Skin of body (tissue), 3 donors: ENCODE data around the gene SRGAP2B. TPM values are rescaled to one million over a fixed set of nuclear protein-coding genes. Genes with fewer than 3 reads are reported as not detected.
"Not testable (repeated sequence)": the region's sequence is repeated elsewhere in the genome, so short reads cannot be mapped to it uniquely, and the experiment has no call there.

Source experiments
- DNase-seq: peaks from one replicate; lab custom pipeline; 2025; lab: John Stamatoyannopoulos, UW
- small RNA-seq: library from RNA; depleted of rRNA; stranded (forward); fragments of <200 nt; gene quantifications from one replicate; pipeline ENCODE3, GENCODE V24; 2014; ENCODE audit warnings: low replicate concordance
- total RNA-seq: library from RNA; depleted of rRNA; stranded (reverse); fragments of >200 nt; gene quantifications from one replicate; pipeline ENCODE4 v1.2.3, GENCODE V29; 2014

Gene SRGAP2B
- total RNA-seq, 1 donor from 2014 or later = 23.8 TPM

- not testable (repeated sequence) for DNase-seq
Observed at GRCh38 chr1:144910729-144911128, 184.4 kb downstream of the SRGAP2B start.

GRCh38 chr1:144900841-144901240 lies 194.3 kb downstream of the SRGAP2B start:
- not testable (repeated sequence) for DNase-seq

- DNase-seq = not testable (repeated sequence)
Observed at GRCh38 chr1:144894454-144895201, 200.5 kb downstream of the SRGAP2B start.

GRCh38 chr1:144893710-144894438 lies 201.3 kb downstream of the SRGAP2B start:
- DNase-seq = not testable (repeated sequence)

- not testable (repeated sequence) for DNase-seq
Observed at GRCh38 chr1:144893062-144893461, 202.1 kb downstream of the SRGAP2B start.

GRCh38 chr1:144889450-144890115 lies 205.5 kb downstream of the SRGAP2B start:
- DNase-seq = not testable (repeated sequence)

- not testable (repeated sequence) for DNase-seq
Observed at GRCh38 chr1:144883022-144883421, 212.1 kb downstream of the SRGAP2B start.

GRCh38 chr1:144882343-144882742 lies 212.8 kb downstream of the SRGAP2B start:
- not testable (repeated sequence) for DNase-seq

- not testable (repeated sequence) for DNase-seq
Observed at GRCh38 chr1:144858607-144859006, 236.5 kb downstream of the SRGAP2B start.

Small RNA genes lying within 50 kb of the gene (small RNA-seq; reads per million reads assigned to genes)
- gene AC242498.1 = not detected

Other genes with a start within 250 kb of the SRGAP2B start
- gene FAM72D, start 646 bp upstream of the SRGAP2B start, total RNA-seq = 0.99 TPM
- not detected for gene PPIAL4D, start 146.8 kb upstream of the SRGAP2B start, total RNA-seq